Cardiac septum (tissue), 1 donor: ENCODE data around the gene KRT28. TPM values are rescaled to one million over a fixed set of nuclear protein-coding genes. Genes with fewer than 3 reads are reported as not detected.
"Not testable (repeated sequence)": the region's sequence is repeated elsewhere in the genome, so short reads cannot be mapped to it uniquely, and the experiment has no call there.

Experiments
- DNase-seq: peaks from one replicate; pipeline ENCODE4 v3.0.0-alpha.2; 2020; ENCODE audit warnings: low spot score
- intact Hi-C: fragments of 100-400 bp; cut with DNase I; formaldehyde crosslinking; loops from one replicate; pipeline ENCODE4 v1.14.0; 2022
- total RNA-seq: library from RNA; stranded (reverse); fragmentation: NEBNext Ultra II Directional; extraction: Animal tissue kit (Norgen Biotek cat#: 25700); gene quantifications from one replicate; pipeline ENCODE4 v1.2.1, GENCODE V29; 2021
- donor health status: DM: no; HTN: no; CAD: no.

The KRT28 gene
- total RNA-seq, 1 donor from 2014 or later, result not detected

DNA sequence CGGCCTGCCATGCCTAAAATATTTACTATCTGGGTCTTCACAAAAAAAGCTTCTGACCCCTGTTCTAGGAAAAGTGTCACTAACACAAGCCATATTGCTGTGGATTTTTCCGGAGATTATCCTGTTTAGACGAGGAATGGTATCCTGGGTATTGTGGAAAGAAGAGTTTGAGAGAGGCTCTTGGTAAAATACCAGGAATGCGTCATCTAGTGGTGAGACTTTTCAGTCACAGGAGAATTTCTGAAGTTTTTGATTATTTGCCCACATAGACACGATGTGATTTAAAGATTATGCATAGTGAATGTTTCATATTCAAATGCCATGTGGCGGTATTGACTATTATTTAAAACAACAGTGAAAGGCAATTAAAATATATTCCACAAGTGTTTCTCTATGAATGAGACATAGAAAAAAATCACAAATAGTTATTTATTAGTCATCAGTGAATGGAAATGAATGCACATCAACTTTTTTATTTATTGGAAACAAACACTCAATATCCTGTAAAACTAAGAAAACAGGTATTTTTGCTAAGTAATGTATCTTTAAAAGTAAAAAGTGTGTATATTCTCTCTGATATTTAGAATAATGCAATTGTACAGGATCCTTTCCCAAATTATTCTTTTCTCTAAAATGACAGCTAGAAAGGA lies 7.8 kb downstream of the KRT28 start:
- intact Hi-C loops, result loop anchor here (5.0 kb wide), 1 partner anchor 170 kb away; no protein-coding TSS in a partner anchor

DNA sequence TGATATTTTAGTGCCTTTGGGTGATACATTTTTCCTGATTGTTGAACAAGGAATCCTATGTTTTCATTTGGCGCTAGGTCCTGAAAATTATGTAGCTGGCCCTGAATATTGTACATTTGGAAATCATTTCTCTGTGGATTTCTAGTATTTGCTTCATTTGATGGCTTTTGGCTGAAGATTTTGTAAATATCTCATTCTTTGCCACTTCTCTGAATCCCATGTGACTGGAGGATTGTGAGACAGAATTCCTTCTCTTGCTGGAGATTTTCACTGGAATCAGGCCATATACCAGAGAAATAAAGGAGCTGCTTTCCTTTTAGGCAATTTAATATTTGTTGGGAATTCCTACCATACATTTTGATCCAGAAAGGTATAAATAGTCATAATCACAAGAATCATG lies 8.6 kb downstream of the KRT28 start:
- intact Hi-C loops, result loop anchor here (5.0 kb wide), 1 partner anchor 169 kb away; no protein-coding TSS in a partner anchor
- DNase-seq, result no peak

More for the DNA sequence above, 7.8 kb downstream of the KRT28 start:
- DNase-seq, result no peak

DNA sequence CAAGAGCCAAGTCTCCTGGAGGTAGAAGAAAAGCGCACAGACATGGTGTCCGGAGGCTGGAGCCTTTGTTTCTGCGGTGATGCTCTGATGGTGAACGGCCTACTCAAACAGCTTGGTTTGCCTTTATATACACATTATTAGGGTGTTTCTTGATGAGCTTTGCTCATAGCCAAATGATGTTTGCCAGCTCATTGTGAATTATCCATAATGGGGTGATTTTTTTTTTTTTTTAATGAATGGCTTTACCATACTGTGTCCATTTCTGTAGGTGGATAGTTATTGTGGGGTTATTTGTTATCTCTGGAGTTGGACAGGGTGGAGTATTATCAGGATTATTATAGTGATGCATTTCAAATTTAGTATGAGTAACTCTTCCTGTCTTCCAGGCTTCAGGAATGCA lies 17.3 kb downstream of the KRT28 start, which contains the start of gene KRT27:
KRT27 (minus strand) TSS at position 101 of the 400 bp plus-strand sequence; CDS start at position 44, 57 bp downstream.
- DNase-seq, result no peak
- intact Hi-C loops, result no loop called here

- no peak for DNase-seq
- intact Hi-C loops, result no loop called here
Measured at GRCh38 chr17:40779181-40779909, 20.4 kb downstream of the KRT28 start.

DNA sequence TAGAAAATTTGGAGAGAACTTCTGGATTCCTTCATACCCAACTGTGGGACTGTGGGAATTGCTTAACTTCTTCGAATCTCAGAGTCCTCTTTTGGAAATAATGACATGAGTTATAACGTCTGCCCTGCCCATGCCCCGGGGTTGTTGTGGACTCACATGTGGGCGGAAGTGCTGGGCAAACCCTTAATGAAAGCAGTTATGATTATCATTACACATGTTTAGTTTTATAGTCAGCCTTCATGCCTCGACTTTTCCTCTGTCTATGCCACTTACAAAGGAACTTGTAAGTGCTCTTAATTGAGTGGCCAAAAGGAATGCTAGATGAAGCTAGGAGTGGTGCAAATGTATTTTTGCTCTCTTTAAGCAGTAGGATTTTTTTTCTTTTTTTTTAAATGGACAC lies 21.3 kb downstream of the KRT28 start:
- no peak for DNase-seq
- intact Hi-C loops, result no loop called here

- intact Hi-C loops, result no loop called here
- no peak for DNase-seq
Measured at GRCh38 chr17:40777971-40778370, 21.8 kb downstream of the KRT28 start.

DNA sequence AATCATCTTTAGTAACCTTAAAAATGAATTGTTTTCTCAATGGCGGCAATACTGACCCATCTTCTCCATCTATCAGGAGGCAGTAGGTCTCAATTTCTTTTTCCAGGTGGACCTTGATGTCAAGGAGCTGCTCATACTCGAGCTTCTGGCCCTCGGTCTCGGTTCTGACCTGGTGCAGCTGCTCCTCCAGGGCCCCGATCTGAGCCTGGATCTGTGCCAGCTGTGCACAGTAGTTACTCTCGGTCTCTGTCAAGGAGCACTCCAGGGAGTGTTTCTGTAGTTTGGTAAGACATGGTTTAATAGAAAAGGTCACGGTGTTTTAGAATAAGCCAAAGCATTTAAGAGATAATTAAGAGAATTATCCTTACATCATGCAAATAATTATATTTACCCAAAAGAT lies 22.3 kb downstream of the KRT28 start:
- DNase-seq, result no peak
- intact Hi-C loops, result no loop called here

- DNase-seq, result no peak
- intact Hi-C loops, result no loop called here
Measured at GRCh38 chr17:40775945-40776344, 23.8 kb downstream of the KRT28 start.

GRCh38 chr17:40772101-40772500 lies 27.7 kb downstream of the KRT28 start, which contains the start of gene KRT26:
KRT26 (minus strand) TSS chr17:40772201; CDS start chr17:40772113, 88 bp downstream.
- no peak for DNase-seq
- intact Hi-C loops, result no loop called here

- no peak for DNase-seq
- intact Hi-C loops, result no loop called here
Measured at GRCh38 chr17:40765657-40766056, 34.1 kb downstream of the KRT28 start.

DNA sequence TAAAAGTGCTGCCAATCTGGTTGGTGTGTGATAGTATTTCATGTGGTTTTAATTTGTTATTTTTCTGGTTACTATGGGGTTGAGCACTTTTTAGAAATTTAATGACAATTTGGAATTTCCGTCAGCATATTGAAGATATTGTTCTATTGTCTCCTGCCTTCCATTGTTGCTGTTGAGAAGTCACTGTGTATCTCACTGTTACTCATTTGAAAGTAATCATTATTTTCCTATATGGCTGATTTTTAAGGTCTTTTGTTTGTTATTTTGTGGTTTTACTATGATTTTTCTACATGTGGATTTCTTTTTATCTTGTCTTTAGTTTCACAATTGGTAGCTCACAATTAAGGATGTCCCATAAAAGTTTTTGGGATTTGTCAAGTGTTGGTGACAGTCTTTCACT lies 36.0 kb downstream of the KRT28 start:
- intact Hi-C loops, result no loop called here
- no peak for DNase-seq

GRCh38 chr17:40760105-40761016 lies 39.4 kb downstream of the KRT28 start:
- intact Hi-C loops, result no loop called here
- no peak for DNase-seq

- no peak for DNase-seq
- intact Hi-C loops, result no loop called here
Measured at GRCh38 chr17:40755231-40755630, 44.5 kb downstream of the KRT28 start, which contains the start of gene KRT25. KRT25 (minus strand) TSS chr17:40755331; CDS start chr17:40755271, 60 bp downstream.

DNA sequence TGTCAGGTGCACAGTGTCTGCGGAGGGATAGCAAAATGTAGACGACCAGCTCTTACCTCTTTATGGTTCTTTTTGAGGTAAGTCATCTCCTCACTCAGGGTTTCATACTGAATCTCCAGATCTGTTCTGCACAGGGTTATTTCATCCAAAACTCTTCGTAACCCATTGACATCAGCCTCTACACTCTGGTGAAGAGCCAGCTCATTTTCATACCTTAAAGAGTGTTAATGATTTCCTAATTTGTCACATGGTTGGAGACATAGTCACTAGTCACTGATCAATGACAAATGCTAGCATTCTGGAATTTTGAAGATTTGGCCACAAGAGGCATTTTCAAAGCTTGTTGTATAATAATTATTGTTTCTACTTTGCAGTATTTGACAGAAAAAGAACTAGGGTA lies 46.0 kb downstream of the KRT28 start:
- no peak for DNase-seq
- intact Hi-C loops, result no loop called here

GRCh38 chr17:40751065-40751464 lies 48.7 kb downstream of the KRT28 start:
- no peak for DNase-seq
- intact Hi-C loops, result no loop called here

- no peak for DNase-seq
- intact Hi-C loops, result no loop called here
Measured at GRCh38 chr17:40750391-40750790, 49.4 kb downstream of the KRT28 start.

DNA sequence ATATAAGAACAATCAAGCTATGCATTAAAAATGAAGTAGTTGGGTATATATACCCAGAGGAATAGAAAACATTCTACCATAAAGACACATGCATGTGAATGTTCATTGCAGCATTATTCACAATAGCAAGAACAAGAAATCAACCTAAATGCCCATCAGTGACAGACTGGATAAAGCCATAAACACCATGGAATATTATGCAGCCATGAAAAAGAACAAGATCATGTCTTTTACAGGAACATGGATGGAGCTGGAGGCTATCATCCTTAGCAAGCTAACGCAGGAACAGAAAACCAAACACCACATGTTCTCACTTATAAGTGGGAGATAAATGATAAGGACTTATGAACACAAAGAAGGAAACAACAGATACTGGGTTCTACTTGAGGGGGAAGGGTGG lies 51.1 kb downstream of the KRT28 start:
- intact Hi-C loops, DNase-seq: not testable (repeated sequence)
